Retinal pigment epithelial cell (primary cell): ENCODE data around the gene ALPK3.

Experiments
- DNase-seq: peaks from one replicate; pipeline ENCODE4 v3.0.0-alpha.2; 2010; ENCODE audit warnings: low read depth
- H3K4me3 ChIP-seq: 2 replicates; pipeline ENCODE4 v1.5.1; 2011; ENCODE audit warnings: mild to moderate bottlenecking, low read length, control low read depth, moderate library complexity
- TF ChIP-seq, protein P1 (sequence below): conservative IDR thresholded peaks from 2 replicates; pipeline ENCODE4 v1.5.1; 2011; ENCODE audit warnings: low read depth, low read length, control low read depth, inconsistent platforms

Gene ALPK3

GRCh38 chr15:84822653-84823281 is 5.6 kb downstream of the ALPK3 start:
- TF ChIP-seq, protein P1, sequence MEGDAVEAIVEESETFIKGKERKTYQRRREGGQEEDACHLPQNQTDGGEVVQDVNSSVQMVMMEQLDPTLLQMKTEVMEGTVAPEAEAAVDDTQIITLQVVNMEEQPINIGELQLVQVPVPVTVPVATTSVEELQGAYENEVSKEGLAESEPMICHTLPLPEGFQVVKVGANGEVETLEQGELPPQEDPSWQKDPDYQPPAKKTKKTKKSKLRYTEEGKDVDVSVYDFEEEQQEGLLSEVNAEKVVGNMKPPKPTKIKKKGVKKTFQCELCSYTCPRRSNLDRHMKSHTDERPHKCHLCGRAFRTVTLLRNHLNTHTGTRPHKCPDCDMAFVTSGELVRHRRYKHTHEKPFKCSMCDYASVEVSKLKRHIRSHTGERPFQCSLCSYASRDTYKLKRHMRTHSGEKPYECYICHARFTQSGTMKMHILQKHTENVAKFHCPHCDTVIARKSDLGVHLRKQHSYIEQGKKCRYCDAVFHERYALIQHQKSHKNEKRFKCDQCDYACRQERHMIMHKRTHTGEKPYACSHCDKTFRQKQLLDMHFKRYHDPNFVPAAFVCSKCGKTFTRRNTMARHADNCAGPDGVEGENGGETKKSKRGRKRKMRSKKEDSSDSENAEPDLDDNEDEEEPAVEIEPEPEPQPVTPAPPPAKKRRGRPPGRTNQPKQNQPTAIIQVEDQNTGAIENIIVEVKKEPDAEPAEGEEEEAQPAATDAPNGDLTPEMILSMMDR, result no peak
- no peak overlapping the region for H3K4me3 ChIP-seq
- DNase-seq, result no peak

DNA sequence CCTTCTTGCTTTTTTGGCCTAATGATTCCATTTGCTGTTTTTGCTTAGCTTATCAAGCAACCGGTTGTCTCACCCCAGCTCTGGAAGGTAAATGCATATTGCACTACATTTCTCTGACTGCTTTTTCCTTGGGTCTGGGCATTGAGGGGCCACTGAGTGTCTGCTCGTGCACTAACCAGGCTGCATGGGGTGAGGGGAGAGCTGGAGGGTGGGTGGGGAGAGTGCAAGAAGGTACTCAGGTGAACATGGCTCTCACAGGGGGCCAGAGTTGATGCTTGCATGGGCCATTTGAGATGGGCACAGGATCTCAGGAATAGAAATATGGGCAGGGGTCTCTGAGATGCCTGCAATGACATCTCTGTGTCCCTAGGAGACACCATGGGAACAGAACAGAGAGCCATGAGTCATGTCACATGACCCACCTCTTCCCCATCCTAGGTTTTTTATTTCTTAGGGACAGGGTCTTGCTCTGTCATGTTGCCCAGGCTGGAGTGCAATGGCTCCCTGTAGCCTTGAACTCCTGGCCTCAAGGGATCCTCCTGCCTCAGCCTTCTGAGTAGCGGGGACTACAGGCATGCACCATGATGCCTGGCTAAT is 6.2 kb downstream of the ALPK3 start:
- DNase-seq, result no peak
- no peak overlapping the region for H3K4me3 ChIP-seq
- TF ChIP-seq, protein P1, result no peak

DNA sequence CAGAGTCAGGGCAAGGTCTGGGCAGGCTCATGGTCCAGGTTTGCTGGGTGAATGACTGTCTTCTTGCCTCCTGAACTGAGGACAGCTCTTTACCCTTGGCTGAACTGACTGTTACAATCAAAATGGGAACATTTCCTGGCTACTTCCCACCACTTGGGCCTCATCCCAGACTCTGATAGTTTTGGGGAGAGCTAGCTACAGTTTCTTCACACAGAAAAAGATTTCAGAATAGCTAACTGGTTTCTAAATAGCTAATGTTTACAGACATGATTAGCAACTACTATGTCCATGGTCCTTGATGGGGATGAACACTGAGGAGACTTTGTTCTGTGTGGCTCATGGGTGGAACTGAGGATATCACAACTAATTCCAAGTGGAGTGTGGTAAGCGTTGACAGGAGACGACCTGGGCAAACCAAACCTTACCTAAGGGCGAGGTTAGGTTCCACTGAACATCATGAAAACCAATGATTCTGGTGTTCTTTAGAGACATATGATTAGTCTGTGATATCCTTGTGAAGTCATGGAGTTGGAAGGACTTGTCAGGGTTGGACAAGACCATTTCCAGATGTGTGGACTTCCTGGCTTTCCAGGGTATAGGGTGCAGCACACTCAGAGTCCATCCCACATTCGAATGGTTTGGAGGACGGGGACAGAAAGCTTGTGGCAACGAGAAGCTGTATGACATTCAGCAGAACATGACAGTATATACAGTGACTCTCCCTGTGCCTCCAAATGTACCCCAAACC is 7.3 kb downstream of the ALPK3 start:
- H3K4me3 ChIP-seq, result no peak overlapping the region
- no peak for DNase-seq
- TF ChIP-seq, protein P1, result no peak

DNA sequence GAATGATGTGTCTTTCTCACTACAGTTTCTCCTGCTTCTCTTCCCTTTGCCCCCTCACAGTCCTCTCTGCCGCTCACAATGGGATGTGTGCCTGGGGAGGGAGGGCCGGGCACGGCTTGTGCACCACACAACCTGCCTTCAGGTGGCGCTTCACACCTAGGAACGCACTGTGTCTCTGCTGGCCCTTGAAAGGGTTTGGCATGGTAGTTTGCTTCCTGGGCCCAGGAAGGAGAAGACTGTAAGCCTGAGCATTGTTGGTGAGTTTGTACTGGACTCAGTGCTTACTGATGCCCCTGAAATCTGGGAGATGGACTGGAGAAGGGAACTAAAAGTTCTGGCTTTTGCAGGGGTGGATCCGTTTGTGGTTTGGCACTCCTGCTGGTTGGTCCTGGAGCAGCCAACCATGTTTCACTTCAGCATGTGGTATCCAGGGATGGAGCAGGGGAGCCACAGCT is 9.2 kb downstream of the ALPK3 start:
- H3K4me3 ChIP-seq, result no peak overlapping the region
- TF ChIP-seq, protein P1, result peak; percentile 50
- no peak for DNase-seq

DNA sequence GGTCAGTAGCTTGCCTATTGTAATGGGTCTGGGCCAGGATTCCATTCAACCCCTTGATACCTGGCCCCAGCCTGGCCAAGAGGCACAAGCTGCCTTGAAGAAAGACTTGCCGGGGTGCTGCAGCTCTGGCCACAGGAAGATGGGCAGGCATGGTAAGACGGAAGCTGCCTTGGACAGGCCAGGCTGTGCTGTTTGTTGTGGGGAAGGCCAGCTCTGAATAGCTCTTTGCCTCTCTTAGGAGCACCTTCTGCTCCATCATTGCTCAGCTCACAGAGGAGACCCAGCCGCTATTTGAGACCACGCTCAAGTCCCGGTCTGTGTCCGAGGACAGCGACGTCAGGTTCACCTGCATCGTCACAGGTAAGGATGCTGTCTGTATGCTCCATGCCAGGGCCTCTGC is 10.1 kb downstream of the ALPK3 start:
- no peak for DNase-seq
- TF ChIP-seq, protein P1, result no peak
- H3K4me3 ChIP-seq, result no peak overlapping the region

- no peak overlapping the region for H3K4me3 ChIP-seq
- TF ChIP-seq, protein P1, result no peak
- DNase-seq, result no peak
These were observed 11.1 kb downstream of the ALPK3 start for GRCh38 chr15:84828086-84828908.
